HepG2 (cell line): ENCODE results near the gene PFKL. TPM values are rescaled to one million over a fixed set of nuclear protein-coding genes. Genes with fewer than 3 reads are reported as not detected.

Experiments used
- ATAC-seq: fragments of 200-7000 bp; cut with Tn5 transposase; 3 replicates; pipeline ENCODE4 v1.9.1; 2020; ENCODE audit warnings: mild to moderate bottlenecking, moderate library complexity
- BruUV-seq: library from RNA; stranded (reverse); fragments of 400-500 nt; replicated peaks from 2 replicates; lab custom pipeline; 2021; lab: Mats Ljungman, UMichigan
- CTCF ChIA-PET: fragments of 300-600 bp; formaldehyde crosslinking; extraction: SDS; loops from one replicate; lab custom pipeline; 2021; ENCODE audit warnings: low total read pairs, inconsistent platforms, low intra/inter-chr PET ratio; lab: Yijun Ruan, JAX
- POLR2A ChIA-PET: fragments of 350-600 bp; sonication (Branson Sonifier 250); formaldehyde crosslinking; loops from one replicate; lab custom pipeline; 2020; ENCODE audit warnings: antibody characterized with exemption, inconsistent platforms; lab: Yijun Ruan, JAX
- DNase-seq: peaks from one replicate; pipeline ENCODE4 v3.0.0-alpha.2; 2015; ENCODE audit warnings: low spot score
- FAIRE-seq: peaks from 3 replicates; lab custom pipeline; 2011; peaks lifted over from hg19 to GRCh38; lab: Jason Lieb, UNC
- H2AFZ ChIP-seq: one replicate; pipeline ENCODE4 v1.6.1; 2011; ENCODE audit warnings: low read length, inconsistent platforms
- H3K27ac ChIP-seq: fragments of 300-600 bp; 3 replicates; pipeline ENCODE4 v1.8.0; 2011; ENCODE audit warnings: mixed run types, mild to moderate bottlenecking, mixed read lengths, low read length, inconsistent platforms; ENCODE audit not compliant: insufficient read depth; ENCODE audit errors: extremely low read length
- H3K27me3 ChIP-seq, 2 experiments: fragments of 200-600 bp in 1 of 2; 2 replicates in 1 of 2; 3 replicates in 1 of 2; pipeline versions ENCODE4 v1.6.0 to v1.8.0; 2011; ENCODE audit warnings: low read length in 2 of 2, mild to moderate bottlenecking in 2 of 2, moderate library complexity in 2 of 2, inconsistent platforms in 1 of 2; ENCODE audit not compliant: insufficient read depth in 2 of 2, control insufficient read depth in 1 of 2
- H3K36me3 ChIP-seq, 2 experiments: fragments of 200-600 bp in 1 of 2; replicated peaks in 1 of 2; 2 replicates in 1 of 2; 3 replicates in 1 of 2; pipeline versions ENCODE4 v1.5.1 to v1.8.0; 2011; ENCODE audit warnings: low read length in 2 of 2, inconsistent platforms in 1 of 2; ENCODE audit not compliant: insufficient read depth in 2 of 2, control insufficient read depth in 1 of 2
- H3K4me1 ChIP-seq: 2 replicates; pipeline ENCODE4 v1.5.1; 2012; ENCODE audit warnings: low read length, inconsistent platforms; ENCODE audit not compliant: insufficient read depth
- H3K4me2 ChIP-seq: 2 replicates; pipeline ENCODE4 v1.6.0; 2011; ENCODE audit warnings: low read depth, low read length, inconsistent platforms
- H3K4me3 ChIP-seq, 3 experiments: fragments of 200-600 bp in 1 of 3; sonication (generic), shearing (Covaris generic) in 1 of 3; replicated peaks in 1 of 3; 2 replicates each; pipeline ENCODE4 v1.5.1; 2011 to 2016; ENCODE audit warnings: low read length in 3 of 3, inconsistent platforms in 2 of 3, low read depth in 2 of 3, mild to moderate bottlenecking in 2 of 3, control low read depth in 1 of 3, mixed read lengths in 1 of 3; ENCODE audit not compliant: insufficient read depth in 1 of 3
- H3K79me2 ChIP-seq: one replicate; pipeline ENCODE4 v1.6.1; 2011; ENCODE audit warnings: low read length, inconsistent platforms; ENCODE audit not compliant: insufficient read depth
- H3K9ac ChIP-seq: 2 replicates; pipeline ENCODE4 v1.6.0; 2011; ENCODE audit warnings: mild to moderate bottlenecking, low read depth, low read length, inconsistent platforms; ENCODE audit not compliant: insufficient read depth
- H3K9me3 ChIP-seq: 2 replicates; pipeline ENCODE4 v1.5.1; 2012; ENCODE audit warnings: mild to moderate bottlenecking, low read length
- H4K20me1 ChIP-seq: 2 replicates; pipeline ENCODE4 v1.6.0; 2011; ENCODE audit warnings: inconsistent platforms, mild to moderate bottlenecking, low read length, moderate library complexity; ENCODE audit not compliant: insufficient read depth
- AGO2 ChIP-seq: fragments of 200-400 bp; formaldehyde crosslinking; optimal IDR thresholded peaks from 2 replicates; pipeline ENCODE3; 2017; ENCODE audit warnings: mild to moderate bottlenecking, low read depth, low read length, moderate library complexity
- ARID4A ChIP-seq: sonication (generic); formaldehyde crosslinking; IDR thresholded peaks from 2 replicates; pipeline ENCODE4 v1.5.0; 2020; ENCODE audit warnings: mild to moderate bottlenecking, missing genetic modification reagents, borderline replicate concordance
- MEIS1 ChIP-seq: sonication (generic); formaldehyde crosslinking; IDR thresholded peaks from 2 replicates; pipeline ENCODE4 v1.9.0; 2021; ENCODE audit warnings: mild to moderate bottlenecking, missing genetic modification reagents, moderate library complexity, borderline replicate concordance
- RBFOX2 ChIP-seq: fragments of 200-400 bp; formaldehyde crosslinking; IDR thresholded peaks from 2 replicates; pipeline ENCODE4 v1.6.1; 2017; ENCODE audit warnings: low read depth, mild to moderate bottlenecking, low read length
- ZFP62 ChIP-seq: sonication (generic); formaldehyde crosslinking; IDR thresholded peaks from 2 replicates; pipeline ENCODE4 v1.4.0; 2020; ENCODE audit warnings: missing genetic modification reagents
- WGBS: methylation state at CpG from one replicate; pipeline ENCODE4 v1.1.6; 2017; ENCODE audit warnings: low lambda C conversion rate; 5-methylcytosine and 5-hydroxymethylcytosine counted together
- in situ Hi-C: cut with HindIII; loops from 2 replicates; pipeline ENCODE4 v1.10.0; 2017; ENCODE audit warnings: low pct_unique_long_range_greater_than_20kb; ENCODE audit not compliant: extremely low pct_ligation_motif_present
- intact Hi-C: fragments of 100-400 bp; cut with micrococcal nuclease; formaldehyde crosslinking; loops from one replicate; pipeline ENCODE4 v1.10.0; 2022; ENCODE audit not compliant: unreplicated experiment
- polyA plus RNA-seq, 8 experiments: library from polyadenylated mRNA; depleted of rRNA in 3 of 8; stranded (reverse) in 7 of 8; unstranded in 1 of 8; fragments of >200 nt; fragmentation: Illumina TruSeq in 4 of 8; extraction: Trizol in 4 of 8; gene quantifications; 2 replicates each; pipeline versions ENCODE4 v1.2.1 to v1.2.3, GENCODE V29; 2011 to 2016; ENCODE audit warnings: low read depth in 4 of 8, missing spikeins in 1 of 8, mixed read lengths in 1 of 8; ENCODE audit not compliant: insufficient read depth in 1 of 8
- total RNA-seq, 5 experiments: library from RNA; depleted of rRNA; stranded (reverse); fragments of >200 nt; fragmentation: Illumina TruSeq; extraction: Trizol; gene quantifications; 2 replicates each; pipeline ENCODE4 v1.2.3, GENCODE V29; 2016; ENCODE audit warnings: low read depth in 1 of 5

The PFKL gene
- total and polyA plus RNA-seq, 2 of the 13 experiments (the other 11 are each of a cell fraction or from before 2014, with no cell fraction given): 92.8 to 106 TPM

- in situ Hi-C loops (no loop called here), intact Hi-C loops (no loop called here)
- TF ChIP-seq ZFP62 (CRISPR knock-in tag) (no peak), MEIS1 (CRISPR knock-in tag) (no peak)
- Histone ChIP-seq H3K27ac (no peak overlapping the region), H3K36me3 (peaks cover 22 to 61% of the 10 kb centered on the region in 2 experiments; a peak in 4 of 5 replicates), H3K4me2 (no peak overlapping the region), H2AFZ (no peak overlapping the region), H3K27me3 (no peaks in the 10 kb centered on the region), H3K79me2 (no peaks in the 10 kb centered on the region), H3K9me3 (no peaks in the 10 kb centered on the region), H3K9ac (no peak overlapping the region), H3K4me3 (no peak overlapping the region), H4K20me1 (no peaks in the 10 kb centered on the region), H3K4me1 (no peaks in the 10 kb centered on the region)
- ChIA-PET CTCF (no interaction called here), POLR2A (no interaction called here)
- no TSS peak for BruUV-seq
- no peak for DNase-seq
- WGBS: no CpG with 5 or more reads among the region's 13 CpGs
- ATAC-seq: no peak
- no peak for FAIRE-seq
Observed at GRCh38 chr21:44320847-44321246, 21.0 kb downstream of the PFKL start.

GRCh38 chr21:44321846-44322450, 22.1 kb downstream of the PFKL start:
- no peaks in the 10 kb centered on the region for H3K4me1 ChIP-seq
- DNase-seq: no peak
- H3K9ac ChIP-seq: no peak overlapping the region
- CTCF ChIA-PET: no interaction called here
- H2AFZ ChIP-seq: no peak overlapping the region
- peak; percentile 70 for TF ChIP-seq AGO2
- TF ChIP-seq RBFOX2: peak; percentile 65
- TF ChIP-seq ARID4A (CRISPR knock-in tag): no peak
- TF ChIP-seq, all 625 proteins: peak for 2
- intact Hi-C loops (no loop called here), in situ Hi-C loops (no loop called here)
- Histone ChIP-seq H3K4me3 (no peak overlapping the region), H3K4me2 (no peak overlapping the region), H4K20me1 (no peaks in the 10 kb centered on the region), H3K9me3 (no peaks in the 10 kb centered on the region), H3K36me3 (peaks cover 19 to 58% of the 10 kb centered on the region in 2 experiments; a peak in 4 of 5 replicates), H3K27me3 (no peaks in the 10 kb centered on the region), H3K27ac (no peak overlapping the region), H3K79me2 (no peaks in the 10 kb centered on the region)
- BruUV-seq: no TSS peak
- WGBS: 100% methylated on average over 2 of the region's 23 CpGs
- FAIRE-seq (no peak), ATAC-seq (no peak)
- POLR2A ChIA-PET: no interaction called here
